Peyer's patch (tissue), 4 donors: ENCODE measurements around the gene NFIL3.

ENCODE experiments used
- CTCF ChIP-seq, 6 experiments: fragments of 450-650 bp in 4 of 6; fragments of 200-600 bp in 2 of 6; sonication (generic) in 1 of 6; IDR thresholded peaks; one replicate each; pipeline ENCODE4 v1.5.1; 2017 to 2019; ENCODE audit warnings: antibody characterized with exemption in 6 of 6, mild to moderate bottlenecking in 3 of 6, moderate library complexity in 1 of 6
- POLR2A ChIP-seq, 2 donors: fragments of 450-650 bp; IDR thresholded peaks; one replicate each; pipeline ENCODE4 v1.5.1; 2017; ENCODE audit warnings: antibody characterized with exemption in 2 of 2, mild to moderate bottlenecking in 2 of 2, moderate library complexity in 2 of 2

DNA sequence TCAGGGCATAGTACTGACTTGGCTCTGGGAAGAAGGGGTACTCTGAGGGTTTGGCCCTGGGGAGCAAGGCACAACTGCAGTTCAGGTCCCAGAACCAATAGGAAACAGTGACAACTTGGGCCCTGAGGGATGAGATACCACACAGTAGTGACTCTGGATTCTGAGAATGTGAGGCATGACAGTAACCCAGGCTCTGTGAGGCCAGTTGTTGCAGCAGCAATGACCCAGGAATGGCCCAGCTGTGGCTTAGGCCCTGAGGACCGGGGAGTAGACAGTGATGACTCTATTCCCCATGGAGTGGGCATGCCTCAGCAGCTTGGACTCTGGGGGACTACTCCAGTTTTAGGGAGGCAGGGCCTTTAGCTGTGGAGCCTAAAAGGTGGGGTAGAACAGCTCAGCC lies 21.5 kb upstream of the NFIL3 start:
- no peak for TF ChIP-seq CTCF (IDR thresholded peaks at IDR 0.05)
- TF ChIP-seq POLR2A (IDR thresholded peaks at IDR 0.05): no peak
